IPS-20b (cell line): ENCODE results near the gene ANKDD1B.
"Not testable (repeated sequence)": the region's sequence is repeated elsewhere in the genome, so short reads cannot be mapped to it uniquely, and the experiment has no call there.

Experiments
- H3K27ac ChIP-seq: one replicate; pipeline ENCODE4 v1.5.1; 2013; ENCODE audit warnings: low read length
- H3K27me3 ChIP-seq: 2 replicates; pipeline ENCODE4 v1.6.1; 2013; ENCODE audit warnings: mild to moderate bottlenecking, low read length, inconsistent platforms; ENCODE audit not compliant: insufficient read depth
- H3K36me3 ChIP-seq: 2 replicates; pipeline ENCODE4 v1.6.1; 2013; ENCODE audit warnings: low read depth, mild to moderate bottlenecking, inconsistent platforms, low read length, moderate library complexity; ENCODE audit not compliant: insufficient read depth
- H3K4me1 ChIP-seq: 2 replicates; pipeline ENCODE4 v1.6.1; 2013; ENCODE audit warnings: mild to moderate bottlenecking, control low read depth, inconsistent platforms, low read length, moderate library complexity; ENCODE audit not compliant: insufficient read depth
- H3K4me3 ChIP-seq: 2 replicates; pipeline ENCODE4 v1.5.1; 2013; ENCODE audit warnings: mild to moderate bottlenecking, low read length, inconsistent platforms
- H3K9ac ChIP-seq: 2 replicates; pipeline ENCODE4 v1.6.1; 2013; ENCODE audit warnings: low read depth, mild to moderate bottlenecking, inconsistent platforms, low read length, moderate library complexity
- H3K9me3 ChIP-seq: 2 replicates; pipeline ENCODE4 v1.6.1; 2013; ENCODE audit warnings: mild to moderate bottlenecking, low read depth, low read length, inconsistent platforms; ENCODE audit not compliant: insufficient read depth

The ANKDD1B gene

DNA sequence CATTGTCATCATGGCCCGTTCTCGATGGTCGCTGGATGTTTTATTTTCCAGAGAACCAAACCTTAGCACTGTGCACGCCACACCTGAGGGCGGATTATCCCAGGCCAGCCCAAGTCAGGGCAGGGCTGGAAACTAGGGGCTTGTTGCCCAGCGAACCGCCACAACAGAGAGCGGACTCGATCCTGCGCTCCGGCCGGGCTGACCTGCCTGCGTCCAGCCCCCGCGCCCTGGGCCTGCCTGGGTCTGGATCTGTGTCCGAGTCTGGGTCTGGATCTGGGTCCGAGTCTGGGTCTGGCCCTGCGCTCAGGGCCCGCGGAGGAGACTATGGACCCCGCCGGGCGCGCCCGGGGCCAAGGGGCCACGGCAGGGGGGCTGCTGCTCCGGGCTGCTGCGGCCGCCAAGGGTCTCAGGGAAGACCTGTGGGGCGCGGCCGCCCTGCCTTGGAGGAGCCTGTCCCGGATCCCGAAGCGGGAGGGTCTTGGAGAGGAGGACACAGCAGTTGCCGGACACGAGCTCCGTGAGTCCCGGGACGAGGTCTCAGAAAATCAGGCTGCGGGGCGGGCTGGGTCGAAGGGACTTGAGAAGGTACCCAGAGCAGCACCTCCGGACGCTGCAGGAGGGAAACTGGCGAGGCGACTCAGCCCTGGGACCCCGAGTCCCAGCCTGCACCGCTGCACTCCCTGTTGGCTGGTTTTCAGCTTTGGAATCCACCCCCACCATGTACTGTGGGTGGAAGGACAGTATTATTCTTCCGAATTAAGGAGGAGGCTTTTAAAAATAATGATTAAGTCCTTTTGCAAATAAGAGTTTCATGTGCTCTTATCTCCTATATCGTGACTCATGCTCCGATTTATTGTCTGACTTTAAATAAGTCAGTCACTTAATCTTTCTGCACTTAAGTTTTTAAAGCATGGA, at the start of gene ANKDD1B:
TSS of gene ANKDD1B (plus strand) at position 143 of the 915 bp plus-strand sequence. CDS start at position 325, 182 bp downstream.
- H3K27me3 ChIP-seq = peaks cover 22% of the 10 kb centered on the region; the same call in 1 of the 2 replicates
- no peak within 1 kb of the TSS for H3K27ac ChIP-seq
- H3K9ac ChIP-seq = peak within 1 kb of the TSS; percentile 72; the same call in 1 of the 2 replicates
- H3K36me3 ChIP-seq = no peaks in the 10 kb centered on the region
- peak within 1 kb of the TSS; percentile 66 for H3K4me3 ChIP-seq
- H3K4me1 ChIP-seq = peaks cover 20% of the 10 kb centered on the region
- no peaks in the 10 kb centered on the region; the same call in 1 of the 2 replicates for H3K9me3 ChIP-seq

DNA sequence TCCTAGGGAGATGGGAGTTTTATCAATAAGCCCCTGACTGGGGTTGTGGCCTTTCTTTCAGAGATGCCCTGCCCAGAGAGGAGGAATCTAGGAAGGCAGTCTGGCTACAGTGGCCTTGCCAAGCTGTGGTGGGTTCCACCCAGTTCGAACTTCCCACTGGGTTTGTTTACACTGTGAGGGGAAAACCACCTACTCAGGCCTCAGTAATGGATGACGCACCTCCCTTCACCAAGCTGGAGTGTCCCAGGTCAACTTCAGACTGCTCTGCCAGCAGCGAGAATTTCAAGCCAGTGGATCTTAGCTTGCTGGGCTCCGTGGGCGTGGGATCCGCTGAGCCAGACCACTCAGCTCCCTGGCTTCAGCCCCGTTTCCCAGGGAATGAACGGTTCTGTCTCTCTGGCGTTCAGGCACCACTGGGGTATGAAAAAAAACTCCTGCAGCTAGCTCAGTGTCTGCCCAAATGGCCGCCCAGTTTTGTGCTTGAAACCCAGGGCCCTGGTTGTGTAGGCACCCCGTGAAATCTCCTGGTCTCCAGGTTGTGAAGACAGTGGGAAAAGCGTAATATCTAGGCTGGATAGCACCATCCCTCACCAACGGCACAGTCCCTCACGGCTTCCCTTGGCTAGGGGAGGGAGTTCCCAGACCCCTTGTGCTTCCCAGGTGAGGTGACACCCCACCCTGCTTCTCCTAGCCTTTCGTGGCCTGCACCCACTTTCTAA, 45.1 kb upstream of the ANKDD1B start:
- H3K4me3 ChIP-seq, H3K9ac ChIP-seq, H3K9me3 ChIP-seq, H3K36me3 ChIP-seq, H3K27me3 ChIP-seq, H3K4me1 ChIP-seq, H3K27ac ChIP-seq: not testable (repeated sequence)

DNA sequence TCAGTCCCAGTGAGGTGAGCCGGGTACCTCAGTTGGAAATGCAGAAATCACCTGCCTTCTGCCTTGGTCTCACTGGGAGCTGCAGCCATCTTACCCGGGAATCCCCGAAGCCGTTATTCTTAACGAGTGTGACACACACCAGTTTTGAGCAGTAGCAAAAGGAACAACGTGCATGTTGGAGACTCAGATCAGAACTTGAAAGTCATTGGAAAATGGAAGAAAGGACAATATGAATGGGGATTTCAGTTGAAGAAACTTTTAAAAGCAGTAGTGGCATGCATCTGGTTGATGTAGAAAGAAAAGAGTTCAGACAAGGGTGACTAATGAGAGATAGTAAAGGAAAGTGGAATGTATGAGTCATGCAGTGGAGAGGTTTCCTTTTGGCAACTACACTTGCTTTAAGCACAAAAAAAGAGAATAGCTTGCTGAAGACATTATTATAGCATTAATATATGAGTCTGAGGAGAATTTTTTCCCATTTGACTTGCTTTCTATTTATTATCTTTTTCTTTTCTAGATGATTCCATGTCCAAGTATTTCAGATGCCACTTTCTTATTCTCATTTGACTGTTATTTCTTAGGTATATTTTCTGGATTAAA, 44.4 kb upstream of the ANKDD1B start:
- no peak overlapping the region for H3K27ac ChIP-seq
- no peaks in the 10 kb centered on the region for H3K36me3 ChIP-seq
- H3K9me3 ChIP-seq = peaks cover 4% of the 10 kb centered on the region; the same call in 1 of the 2 replicates
- H3K9ac ChIP-seq = no peak overlapping the region
- H3K4me3 ChIP-seq = no peak overlapping the region
- H3K4me1 ChIP-seq = 0 out of 2 replicates have a peak, but pooled peaks cover 5% of the 10 kb centered on the region
- no peaks in the 10 kb centered on the region for H3K27me3 ChIP-seq

DNA sequence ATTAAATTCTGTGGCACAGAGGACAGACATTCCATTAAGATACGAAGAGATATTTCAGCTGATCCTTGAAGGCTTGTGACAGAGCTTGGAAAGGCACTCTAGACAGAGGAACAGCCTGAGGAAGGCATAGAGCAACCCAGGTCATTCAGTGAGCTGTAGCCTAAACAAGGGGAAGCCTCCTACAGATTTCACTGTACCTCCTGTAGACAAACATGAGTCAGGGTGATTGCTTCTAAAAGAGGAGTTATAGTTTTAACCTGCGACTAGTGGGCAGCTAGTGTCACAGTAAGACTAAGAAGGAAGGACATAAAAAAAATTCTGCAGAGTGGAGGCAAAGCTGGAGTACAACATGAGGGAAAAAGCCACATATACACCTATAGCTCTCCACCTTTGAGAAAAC, 43.5 kb upstream of the ANKDD1B start:
- Histone ChIP-seq H3K27me3 (no peaks in the 10 kb centered on the region), H3K9ac (no peak overlapping the region), H3K9me3 (peaks cover 4% of the 10 kb centered on the region; the same call in 1 of the 2 replicates), H3K27ac (no peak overlapping the region), H3K4me3 (no peak overlapping the region), H3K4me1 (0 out of 2 replicates have a peak, but pooled peaks cover 5% of the 10 kb centered on the region), H3K36me3 (no peaks in the 10 kb centered on the region)

DNA sequence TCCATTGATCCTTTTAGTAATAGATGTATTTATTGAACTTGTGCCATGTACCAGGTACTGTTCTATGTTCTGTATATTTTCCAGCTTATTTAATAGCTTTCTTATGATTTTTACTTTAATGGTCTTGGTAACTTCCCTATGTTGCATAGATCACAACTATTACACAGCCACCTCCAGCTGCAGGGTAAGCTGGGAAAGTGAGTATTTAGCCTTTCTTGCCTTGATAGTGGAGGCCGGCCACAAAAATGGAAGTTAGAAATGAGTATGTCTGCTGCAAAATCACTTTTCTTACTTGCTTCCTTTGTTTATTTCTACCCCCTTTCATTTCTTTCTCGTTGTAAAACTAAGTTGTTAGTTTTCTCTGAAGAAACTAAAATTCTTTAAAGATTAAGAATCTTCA, 43.1 kb upstream of the ANKDD1B start:
- Histone ChIP-seq H3K27me3 (no peaks in the 10 kb centered on the region), H3K9ac (no peak overlapping the region), H3K4me3 (no peak overlapping the region), H3K27ac (no peak overlapping the region), H3K4me1 (0 out of 2 replicates have a peak, but pooled peaks cover 5% of the 10 kb centered on the region), H3K36me3 (no peaks in the 10 kb centered on the region), H3K9me3 (peaks cover 2% of the 10 kb centered on the region; the same call in 1 of the 2 replicates)

DNA sequence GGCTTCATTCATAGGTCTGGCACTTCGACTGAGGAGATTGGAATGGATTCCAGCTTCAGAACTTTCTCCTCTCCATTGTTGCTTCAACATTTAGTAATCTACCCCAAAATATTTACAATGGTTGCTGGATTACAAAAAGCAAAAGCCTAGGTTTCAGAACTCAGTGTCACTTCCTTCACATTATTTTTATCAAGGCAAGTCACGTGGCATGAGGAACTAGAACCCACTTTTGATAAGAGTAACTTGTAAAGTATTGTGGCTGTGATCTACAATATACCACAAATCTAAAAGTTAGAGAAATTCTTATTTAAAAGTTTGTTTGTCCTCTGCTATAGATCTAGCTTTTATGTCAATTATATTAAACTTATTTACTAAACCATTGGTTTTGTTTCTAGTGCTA, 39.7 kb upstream of the ANKDD1B start:
- H3K9me3 ChIP-seq = no peaks in the 10 kb centered on the region
- no peak overlapping the region for H3K9ac ChIP-seq
- H3K36me3 ChIP-seq = no peaks in the 10 kb centered on the region; the same call in 1 of the 2 replicates
- H3K4me3 ChIP-seq = no peak overlapping the region
- no peaks in the 10 kb centered on the region for H3K27me3 ChIP-seq
- H3K4me1 ChIP-seq = 0 out of 2 replicates have a peak, but pooled peaks cover 5% of the 10 kb centered on the region
- no peak overlapping the region for H3K27ac ChIP-seq

DNA sequence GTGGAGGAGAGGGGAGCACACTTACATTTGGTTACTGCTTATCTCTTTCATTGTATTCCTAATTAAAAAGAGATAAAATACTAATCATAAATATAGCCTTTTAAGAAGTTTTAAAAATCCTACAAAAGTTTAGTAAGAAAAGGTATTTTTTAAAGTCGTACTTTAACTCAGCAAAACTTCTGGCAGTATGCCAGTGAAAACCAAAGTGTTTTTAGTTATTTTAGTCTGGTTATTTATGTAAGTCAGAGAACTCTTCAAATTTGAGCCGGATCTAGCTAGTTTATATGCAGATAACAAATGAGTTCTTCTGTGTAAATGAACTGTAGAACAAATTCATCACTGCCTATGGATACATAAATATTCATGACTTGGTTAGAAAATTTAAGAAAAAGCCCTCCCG, 36.5 kb upstream of the ANKDD1B start:
- Histone ChIP-seq H3K9ac (no peak overlapping the region), H3K4me1 (no peaks in the 10 kb centered on the region), H3K36me3 (peaks cover 6% of the 10 kb centered on the region), H3K27me3 (no peaks in the 10 kb centered on the region), H3K4me3 (no peak overlapping the region), H3K9me3 (no peaks in the 10 kb centered on the region), H3K27ac (no peak overlapping the region)

DNA sequence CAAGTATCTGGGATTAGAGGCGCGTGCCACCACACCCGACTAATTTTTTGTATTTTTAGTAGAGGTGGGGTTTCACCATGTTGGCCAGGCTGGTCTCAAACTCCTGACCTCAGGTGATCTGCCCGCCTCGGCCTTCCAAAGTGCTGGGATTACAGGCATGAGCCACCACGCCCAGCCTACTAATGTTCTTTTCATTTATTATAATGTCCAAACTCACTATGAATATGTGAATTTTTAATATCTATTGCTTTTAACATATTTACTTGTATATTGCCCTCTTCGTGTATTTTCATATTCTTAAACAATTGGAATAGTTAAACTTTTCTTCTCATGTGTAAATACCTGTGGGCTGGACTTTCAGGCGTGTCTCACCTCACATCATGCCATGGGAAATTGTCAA, 33.0 kb upstream of the ANKDD1B start:
- H3K27ac ChIP-seq, H3K36me3 ChIP-seq, H3K27me3 ChIP-seq, H3K4me1 ChIP-seq, H3K9me3 ChIP-seq, H3K9ac ChIP-seq, H3K4me3 ChIP-seq: not testable (repeated sequence)

DNA sequence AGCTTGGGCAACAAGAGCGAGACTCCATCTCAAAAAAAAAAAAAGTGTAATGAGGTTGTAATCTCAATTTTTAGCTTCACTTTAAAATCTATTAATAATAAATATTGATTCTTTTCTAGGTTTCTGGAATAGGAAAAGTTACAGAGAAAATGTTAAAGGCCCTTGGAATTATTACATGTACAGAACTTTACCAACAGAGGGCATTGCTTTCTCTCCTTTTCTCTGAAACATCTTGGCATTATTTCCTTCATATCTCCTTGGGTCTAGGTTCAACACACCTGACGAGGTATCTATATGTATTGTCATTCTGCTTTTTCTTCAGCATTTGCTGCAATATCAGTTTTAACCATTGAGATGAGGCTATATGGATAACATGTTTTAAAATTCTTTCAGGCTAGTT, 26.6 kb upstream of the ANKDD1B start:
- no peak overlapping the region for H3K9ac ChIP-seq
- H3K27me3 ChIP-seq = no peaks in the 10 kb centered on the region
- no peaks in the 10 kb centered on the region for H3K9me3 ChIP-seq
- H3K36me3 ChIP-seq = no peaks in the 10 kb centered on the region
- H3K4me1 ChIP-seq = no peaks in the 10 kb centered on the region; the same call in 1 of the 2 replicates
- no peak overlapping the region for H3K27ac ChIP-seq
- no peak overlapping the region for H3K4me3 ChIP-seq

DNA sequence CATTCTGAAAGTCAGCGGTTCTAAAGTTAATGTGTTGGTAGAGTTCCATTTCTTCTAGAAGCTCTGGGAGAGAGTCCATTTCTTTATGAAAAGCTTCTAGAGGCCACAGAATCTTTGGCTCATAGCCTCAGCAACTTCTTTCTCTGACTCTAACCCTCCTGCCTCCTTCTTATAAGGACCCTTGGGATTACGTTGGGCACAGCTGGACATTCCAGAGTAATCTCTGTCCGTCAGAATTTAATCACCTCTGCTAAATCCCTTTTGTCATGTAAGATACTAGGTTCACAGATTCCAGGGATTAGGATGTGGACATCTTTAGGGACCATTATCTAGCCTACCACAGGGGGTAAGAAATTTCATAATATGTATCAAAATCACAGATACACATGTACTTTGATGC, 22.6 kb upstream of the ANKDD1B start:
- H3K4me1 ChIP-seq = no peaks in the 10 kb centered on the region; the same call in 1 of the 2 replicates

DNA sequence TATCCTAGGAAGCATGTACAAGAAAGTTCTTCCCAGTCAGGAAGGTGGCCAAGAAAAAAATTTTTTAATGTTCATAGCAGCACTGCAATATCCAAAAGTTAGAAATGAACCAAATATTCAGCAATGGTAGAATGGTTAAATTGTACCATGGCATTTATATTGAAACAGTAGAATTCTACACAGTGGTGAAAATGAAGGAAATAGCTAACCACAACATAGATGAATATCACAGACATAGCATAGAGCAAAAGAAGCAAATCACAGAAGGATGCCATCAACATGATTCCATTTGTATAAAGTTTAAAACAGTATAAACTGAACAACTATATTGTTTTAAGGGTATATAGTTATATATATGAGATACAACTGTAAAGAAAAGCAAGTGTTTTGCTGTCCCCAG, 10.7 kb upstream of the ANKDD1B start:
- no peak overlapping the region for H3K4me3 ChIP-seq
- no peaks in the 10 kb centered on the region for H3K27me3 ChIP-seq
- H3K36me3 ChIP-seq = no peaks in the 10 kb centered on the region
- H3K4me1 ChIP-seq = peaks cover 4% of the 10 kb centered on the region; the same call in 1 of the 2 replicates
- no peak overlapping the region for H3K9ac ChIP-seq
- H3K9me3 ChIP-seq = no peaks in the 10 kb centered on the region
- H3K27ac ChIP-seq = no peak overlapping the region

More for the DNA sequence above, 22.6 kb upstream of the ANKDD1B start:
- Histone ChIP-seq H3K4me3 (no peak overlapping the region), H3K9me3 (no peaks in the 10 kb centered on the region), H3K27me3 (no peaks in the 10 kb centered on the region), H3K36me3 (no peaks in the 10 kb centered on the region), H3K27ac (no peak overlapping the region), H3K9ac (no peak overlapping the region)
